Natural killer cell (primary cell): ENCODE measurements around the gene IGSF9. TPM values are rescaled to one million over a fixed set of nuclear protein-coding genes. Genes with fewer than 3 reads are reported as not detected.

ENCODE experiments used
- ATAC-seq, 3 donors: fragments of 150-1000 bp in 2 of 3; fragments of 200-7000 bp in 1 of 3; cut with Tn5 transposase; 1 replicate in 1 of 3; 2 replicates in 2 of 3; pipeline ENCODE4 v1.10.0; 2021; ENCODE audit warnings: mild to moderate bottlenecking in 2 of 3, moderate library complexity in 2 of 3
- DNase-seq, 2 donors: peaks; one replicate each; pipeline versions ENCODE4 v3.0.0 to v3.0.0-alpha.2; 2013 to 2021; ENCODE audit warnings: mixed read lengths in 1 of 2
- H3K27ac ChIP-seq: one replicate; pipeline ENCODE4 v1.5.1; 2013; ENCODE audit warnings: mild to moderate bottlenecking, low read length
- H3K27me3 ChIP-seq: one replicate; pipeline ENCODE4 v1.6.1; 2013; ENCODE audit warnings: low read length; ENCODE audit not compliant: control insufficient read depth, insufficient read depth
- H3K36me3 ChIP-seq: one replicate; pipeline ENCODE4 v1.6.1; 2013; ENCODE audit warnings: low read length; ENCODE audit not compliant: control insufficient read depth, insufficient read depth
- H3K4me1 ChIP-seq: one replicate; pipeline ENCODE4 v1.6.1; 2013; ENCODE audit warnings: low read length; ENCODE audit not compliant: control insufficient read depth, insufficient read depth
- H3K4me3 ChIP-seq: one replicate; pipeline ENCODE4 v1.5.1; 2013; ENCODE audit warnings: low read length
- H3K9me3 ChIP-seq: one replicate; pipeline ENCODE4 v1.6.1; 2013; ENCODE audit warnings: low read length; ENCODE audit not compliant: control insufficient read depth, insufficient read depth
- H3K27ac Mint-ChIP-seq, 2 donors: one replicate each; pipeline ENCODE4 v1.8.0; 2022; ENCODE audit warnings: mild to moderate bottlenecking in 2 of 2, mixed read lengths in 2 of 2, moderate library complexity in 1 of 2
- H3K27me3 Mint-ChIP-seq, 2 donors: one replicate each; pipeline ENCODE4 v1.8.0; 2022; ENCODE audit warnings: low read depth in 2 of 2, mixed read lengths in 2 of 2
- H3K36me3 Mint-ChIP-seq: one replicate; pipeline ENCODE4 v1.8.0; 2022; ENCODE audit warnings: mixed read lengths
- H3K4me1 Mint-ChIP-seq, 2 donors: one replicate each; pipeline ENCODE4 v1.8.0; 2022; ENCODE audit warnings: mixed read lengths in 2 of 2
- H3K4me3 Mint-ChIP-seq: one replicate; pipeline ENCODE4 v1.8.0; 2022; ENCODE audit warnings: mild to moderate bottlenecking, moderate library complexity, mixed read lengths
- H3K9me3 Mint-ChIP-seq, 2 donors: one replicate each; pipeline ENCODE4 v1.8.0; 2022; ENCODE audit warnings: mixed read lengths in 2 of 2
- CTCF ChIP-seq: fragments of 200-600 bp; IDR thresholded peaks from one replicate; pipeline ENCODE4 v1.8.0; 2022; ENCODE audit warnings: antibody characterized with exemption
- WGBS: methylation state at CpG from one replicate; pipeline ENCODE4 v1.1.7; 2013; ENCODE audit warnings: missing lambda C conversion rate; ENCODE audit not compliant: insufficient coverage; 5-methylcytosine and 5-hydroxymethylcytosine counted together
- intact Hi-C: fragments of 100-400 bp; cut with micrococcal nuclease; formaldehyde crosslinking; loops from one replicate; pipeline ENCODE4 v1.14.2; 2022
- total RNA-seq, 4 donors: library from RNA; stranded (reverse); fragments of 120-200 nt in 1 of 4; gene quantifications; one replicate each; pipeline versions ENCODE4 v1.2.3 to v1.2.4, GENCODE V29; 2013 to 2022

Gene IGSF9
- total RNA-seq, 3 donors from 2014 or later (not counting 1 experiment from before 2014, with no cell fraction given) = not detected

GRCh38 chr1:159953536-159954515 is 8.4 kb upstream of the IGSF9 start, which contains the start of gene SLAMF9:
Gene SLAMF9, minus strand, starts transcription at chr1:159954237. Its CDS starts 100 bp downstream, at chr1:159954137.
- H3K4me1 ChIP-seq = no peaks in the 10 kb centered on the region
- WGBS = 77% methylated on average over 11 of the region's 11 CpGs

GRCh38 chr1:159952932-159953331 is 7.5 kb upstream of the IGSF9 start:
- no peak overlapping the region for H3K4me3 ChIP-seq
- Mint-ChIP-seq H3K4me3 (no peak overlapping the region), H3K4me1 (no peaks in the 10 kb centered on the region), H3K36me3 (no peaks in the 10 kb centered on the region), H3K27ac (no peak overlapping the region), H3K27me3 (peaks cover 37 to 58% of the 10 kb centered on the region in 2 donors), H3K9me3 (no peaks in the 10 kb centered on the region)
- ATAC-seq = no peak
- no peak for TF ChIP-seq CTCF
- H3K27ac ChIP-seq = no peak overlapping the region
- intact Hi-C loops = no loop called here
- 87% methylated on average over 5 of the region's 5 CpGs for WGBS
- H3K27me3 ChIP-seq = no peaks in the 10 kb centered on the region
- no peaks in the 10 kb centered on the region for H3K36me3 ChIP-seq
- H3K4me1 ChIP-seq = no peaks in the 10 kb centered on the region
- H3K9me3 ChIP-seq = no peaks in the 10 kb centered on the region
- no peak for DNase-seq

More at GRCh38 chr1:159953536-159954515, 8.4 kb upstream of the IGSF9 start, which contains the start of gene SLAMF9:
- ATAC-seq = peak; percentile 15 to 32 (median 25)
- no peak within 1 kb of the TSS for H3K27ac ChIP-seq
- Mint-ChIP-seq H3K9me3 (no peaks in the 10 kb centered on the region), H3K4me3 (no peak within 1 kb of the TSS), H3K27ac (no peak within 1 kb of the TSS), H3K4me1 (no peaks in the 10 kb centered on the region), H3K36me3 (no peaks in the 10 kb centered on the region), H3K27me3 (peaks cover 34 to 55% of the 10 kb centered on the region in 2 donors)
- no peaks in the 10 kb centered on the region for H3K9me3 ChIP-seq
- no peaks in the 10 kb centered on the region for H3K27me3 ChIP-seq
- no peaks in the 10 kb centered on the region for H3K36me3 ChIP-seq
- DNase-seq = no peak
- intact Hi-C loops = no loop called here
- TF ChIP-seq CTCF = no peak
- no peak within 1 kb of the TSS for H3K4me3 ChIP-seq

- no peaks in the 10 kb centered on the region for H3K4me1 Mint-ChIP-seq
- H3K36me3 Mint-ChIP-seq = no peaks in the 10 kb centered on the region
- H3K36me3 ChIP-seq = no peaks in the 10 kb centered on the region
- H3K27me3 ChIP-seq = no peaks in the 10 kb centered on the region
- H3K27ac ChIP-seq = no peak overlapping the region
- DNase-seq (no peak), ATAC-seq (no peak)
- no peak overlapping the region for H3K27ac Mint-ChIP-seq
- H3K4me3 ChIP-seq = no peak overlapping the region
- TF ChIP-seq CTCF = no peak
- no peak overlapping the region for H3K4me3 Mint-ChIP-seq
- 88% methylated on average over 1 of the region's 1 CpG for WGBS
- intact Hi-C loops = no loop called here
- H3K4me1 ChIP-seq = no peaks in the 10 kb centered on the region
- peaks cover 37 to 62% of the 10 kb centered on the region in 2 donors for H3K27me3 Mint-ChIP-seq
- no peaks in the 10 kb centered on the region for H3K9me3 ChIP-seq
- H3K9me3 Mint-ChIP-seq = no peaks in the 10 kb centered on the region
Observed at GRCh38 chr1:159951551-159951950, 6.1 kb upstream of the IGSF9 start.
